Measurements from ENCODE around the gene ALKBH6.
"Not testable (repeated sequence)": the region's sequence is repeated elsewhere in the genome, so short reads cannot be mapped to it uniquely, and the experiment has no call there.

Gene ALKBH6

GRCh38 chr19:36014012-36014924, at the start of gene ALKBH6:
TSS of gene ALKBH6 (minus strand) at chr19:36014213. CDS start at chr19:36013397, 816 bp downstream.
- DNase-seq (ENCODE audit: low read depth in 2 of 2) = peak; percentile 100

GRCh38 chr19:36061367-36061766, 47.4 kb upstream of the ALKBH6 start:
- DNase-seq (ENCODE audit: low read depth in 2 of 2) = no peak

- no peak for DNase-seq (ENCODE audit: low read depth in 2 of 2)
Observed at GRCh38 chr19:36060430-36060829, 46.4 kb upstream of the ALKBH6 start.

GRCh38 chr19:36059180-36059910, 45.3 kb upstream of the ALKBH6 start:
- DNase-seq (ENCODE audit: low read depth in 2 of 2) = no peak

GRCh38 chr19:36058481-36059179, 44.6 kb upstream of the ALKBH6 start:
- DNase-seq (ENCODE audit: low read depth in 2 of 2) = no peak

GRCh38 chr19:36054733-36055686, 41.0 kb upstream of the ALKBH6 start, which contains the start of gene WDR62:
TSS of gene WDR62 (plus strand) at chr19:36054897. CDS start at chr19:36054972, 75 bp downstream.
- DNase-seq (ENCODE audit: low read depth in 2 of 2) = peak; percentile 92 to 94

GRCh38 chr19:36054119-36054732, 40.2 kb upstream of the ALKBH6 start, which contains the start of gene THAP8:
TSS of gene THAP8 (minus strand) at chr19:36054285. CDS start at chr19:36054217, 68 bp downstream.
- peak; percentile 98 to 100 for DNase-seq (ENCODE audit: low read depth in 2 of 2)

GRCh38 chr19:36051637-36052036, 37.6 kb upstream of the ALKBH6 start:
- DNase-seq (ENCODE audit: low read depth in 2 of 2) = no peak

GRCh38 chr19:36051236-36051635, 37.2 kb upstream of the ALKBH6 start:
- DNase-seq (ENCODE audit: low read depth in 2 of 2) = no peak

GRCh38 chr19:36049080-36049698, 35.2 kb upstream of the ALKBH6 start:
- no peak for DNase-seq (ENCODE audit: low read depth in 2 of 2)

- DNase-seq (ENCODE audit: low read depth in 2 of 2) = no peak
Observed at GRCh38 chr19:36047835-36048234, 33.8 kb upstream of the ALKBH6 start.

GRCh38 chr19:36046443-36047050, 32.5 kb upstream of the ALKBH6 start:
- DNase-seq (ENCODE audit: low read depth in 2 of 2) = no peak

GRCh38 chr19:36043952-36044351, 29.9 kb upstream of the ALKBH6 start:
- DNase-seq (ENCODE audit: low read depth in 2 of 2) = no peak

- DNase-seq (ENCODE audit: low read depth in 2 of 2) = no peak
Observed at GRCh38 chr19:36041831-36042230, 27.8 kb upstream of the ALKBH6 start.

GRCh38 chr19:36041092-36041491, 27.1 kb upstream of the ALKBH6 start:
- DNase-seq (ENCODE audit: low read depth in 2 of 2) = not testable (repeated sequence)

- no peak for DNase-seq (ENCODE audit: low read depth in 2 of 2)
Observed at GRCh38 chr19:36040495-36040894, 26.5 kb upstream of the ALKBH6 start.

- peak; percentile 26 to 29 for DNase-seq (ENCODE audit: low read depth in 2 of 2)
Observed at GRCh38 chr19:36032251-36033104, 18.5 kb upstream of the ALKBH6 start, which contains the start of gene CLIP3. TSS of gene CLIP3 (minus strand) at chr19:36032873. CDS start at chr19:36032357, 516 bp downstream.

GRCh38 chr19:36031308-36031707, 17.3 kb upstream of the ALKBH6 start:
- DNase-seq (ENCODE audit: low read depth in 2 of 2) = no peak
